NOMO-1 treated with dmso at 0.1 percent for 144 hours (cell line): ENCODE results near the gene ANXA6.

Experiments
- DNase-seq: peaks from one replicate; lab custom pipeline; 2025; ENCODE audit not compliant: unreplicated experiment; lab: John Stamatoyannopoulos, UW

ANXA6 gene

GRCh38 chr5:151084363-151084762 lies 73.2 kb downstream of the ANXA6 start:
- DNase-seq: no peak

- no peak for DNase-seq
Observed at GRCh38 chr5:151083081-151083676, 74.4 kb downstream of the ANXA6 start.

- no peak for DNase-seq
Observed at GRCh38 chr5:151082282-151082902, 75.2 kb downstream of the ANXA6 start.

GRCh38 chr5:151081431-151082281 lies 75.9 kb downstream of the ANXA6 start:
- peak; percentile 52 for DNase-seq

DNA sequence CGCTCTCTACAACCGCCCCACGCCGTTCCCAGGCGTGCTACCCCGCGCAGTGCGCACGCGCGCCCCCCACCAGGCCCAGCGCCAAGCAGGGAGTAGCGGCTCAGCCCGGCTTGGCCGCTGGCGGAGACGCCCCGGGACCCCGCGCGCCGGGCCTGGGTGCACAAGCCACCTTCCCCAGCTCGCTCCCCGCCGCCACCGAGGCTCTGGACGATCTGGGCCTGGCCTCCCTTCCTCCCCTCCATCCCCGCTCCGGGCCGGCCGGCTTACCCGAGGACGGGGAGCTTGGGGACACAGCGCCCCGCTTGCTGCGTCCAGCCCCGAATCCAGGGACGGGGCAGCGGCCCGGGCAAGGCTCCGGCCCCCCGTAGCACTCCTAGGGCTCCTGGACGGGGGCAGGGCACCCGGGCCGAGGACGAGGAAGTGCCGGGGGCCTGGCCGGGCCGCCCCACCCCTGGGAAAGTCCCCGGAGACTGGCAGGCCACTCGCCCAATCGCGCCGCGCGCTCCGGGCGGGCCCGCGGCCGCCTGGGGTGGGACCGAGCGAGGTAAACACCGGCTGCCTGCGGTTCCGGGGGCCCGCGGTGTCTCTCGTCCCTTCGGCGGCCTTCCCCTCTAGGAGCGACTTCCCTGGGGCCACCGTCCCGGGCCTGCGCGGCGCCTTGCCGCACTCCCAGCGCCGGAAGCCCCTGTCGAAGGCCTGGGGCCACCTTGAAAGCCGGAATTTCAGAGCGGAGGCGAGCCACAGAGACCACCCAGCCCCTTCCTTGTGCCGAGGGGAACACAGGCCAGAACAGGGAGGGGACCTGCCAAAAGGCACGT lies 76.8 kb downstream of the ANXA6 start, which contains the start of gene TNIP1:
TSS of gene TNIP1 (minus strand) at position 422 of the 818 bp plus-strand sequence. CDS start 15,939 bp downstream, outside the sequence.
- DNase-seq: peak; percentile 89

DNA sequence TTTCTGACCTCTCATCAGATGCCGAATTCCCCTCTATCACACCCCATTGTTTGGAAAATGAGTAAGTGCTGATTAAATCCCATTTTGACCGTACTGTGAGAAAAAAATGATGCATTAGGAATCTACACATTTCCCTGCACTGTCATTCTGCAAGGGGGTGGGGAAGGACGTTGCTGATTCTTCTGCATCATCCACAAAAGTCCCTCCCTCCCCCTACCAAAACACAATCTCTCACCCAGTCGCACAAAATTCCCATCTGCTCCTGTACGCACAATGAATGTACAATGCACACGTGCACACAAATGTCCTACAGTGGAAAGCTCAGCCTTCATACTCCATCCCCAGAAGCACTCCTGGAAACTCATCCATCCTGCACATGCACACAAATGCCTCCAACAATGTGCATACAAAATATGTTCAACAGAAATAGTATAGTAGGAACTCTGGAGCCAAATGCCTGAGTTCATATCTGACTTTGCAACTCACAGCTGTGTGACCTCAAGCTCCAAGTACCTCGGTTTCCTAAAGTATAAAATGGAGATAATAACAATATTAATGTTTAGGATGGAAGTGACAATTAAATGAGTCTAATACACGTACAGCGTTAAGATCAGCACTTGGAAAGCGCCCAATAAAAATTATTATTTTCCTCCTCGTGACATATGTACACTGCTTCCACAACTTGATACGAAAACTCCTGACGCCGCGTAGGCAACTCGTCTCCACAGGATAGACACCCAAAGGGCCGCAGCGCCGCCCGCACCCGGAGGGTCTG lies 77.6 kb downstream of the ANXA6 start:
- no peak for DNase-seq

DNA sequence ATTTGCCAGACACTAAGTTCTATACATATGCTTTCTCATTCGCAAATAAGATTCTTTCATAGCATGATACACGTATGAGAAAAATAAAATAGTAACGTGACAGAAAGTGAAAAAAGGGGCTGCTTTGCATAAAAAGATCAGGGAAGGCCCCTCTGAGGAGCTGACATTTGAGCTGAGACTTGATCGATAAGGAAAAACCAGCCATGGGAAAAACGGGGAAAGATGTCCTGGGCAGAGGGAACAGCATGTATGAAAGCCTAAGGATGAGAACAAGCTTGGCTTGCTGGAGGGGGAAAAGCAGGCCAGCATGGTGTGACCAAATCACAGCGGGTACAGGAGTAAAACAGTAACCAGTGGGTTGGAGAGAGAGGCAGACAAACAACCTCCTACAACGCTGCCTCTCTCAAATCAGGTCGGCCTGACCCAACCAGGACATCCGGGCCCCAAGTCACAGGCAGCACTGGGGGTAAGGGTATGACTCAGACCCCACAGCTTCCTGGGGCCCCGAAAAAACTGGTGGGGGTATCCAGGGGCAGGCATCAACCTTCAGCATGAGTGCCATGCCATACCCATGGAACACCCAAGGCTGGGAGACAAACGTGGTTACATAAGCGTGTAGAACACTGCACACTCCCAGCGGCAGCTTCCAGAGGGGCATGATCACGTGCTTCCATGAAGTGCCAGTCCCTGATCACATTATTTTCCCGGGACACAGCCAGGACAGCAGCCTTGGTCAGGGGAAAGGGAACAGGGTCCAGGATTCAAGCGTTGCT lies 78.9 kb downstream of the ANXA6 start:
- no peak for DNase-seq

- DNase-seq: no peak
Observed at GRCh38 chr5:151077967-151078366, 79.6 kb downstream of the ANXA6 start.

DNA sequence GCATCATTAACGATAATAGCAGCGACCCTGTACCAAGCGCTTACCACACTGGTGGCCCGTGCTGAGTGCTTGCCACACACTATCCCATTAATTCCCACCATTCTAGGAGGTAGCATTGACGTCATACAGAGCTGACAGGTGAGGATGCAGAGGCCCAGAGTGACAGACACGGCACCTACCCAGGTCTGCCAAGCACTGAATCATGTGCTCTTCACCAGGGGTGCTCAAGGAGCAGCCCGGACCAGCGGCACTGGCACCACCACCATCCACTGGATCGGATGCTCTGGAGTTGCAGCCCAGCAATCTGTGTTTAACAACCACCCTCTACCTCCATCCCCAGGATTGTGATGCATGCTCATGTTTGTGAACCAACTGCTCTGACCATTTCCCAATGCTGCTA lies 80.2 kb downstream of the ANXA6 start:
- no peak for DNase-seq

- DNase-seq: no peak
Observed at GRCh38 chr5:151076616-151077015, 81.0 kb downstream of the ANXA6 start.

DNA sequence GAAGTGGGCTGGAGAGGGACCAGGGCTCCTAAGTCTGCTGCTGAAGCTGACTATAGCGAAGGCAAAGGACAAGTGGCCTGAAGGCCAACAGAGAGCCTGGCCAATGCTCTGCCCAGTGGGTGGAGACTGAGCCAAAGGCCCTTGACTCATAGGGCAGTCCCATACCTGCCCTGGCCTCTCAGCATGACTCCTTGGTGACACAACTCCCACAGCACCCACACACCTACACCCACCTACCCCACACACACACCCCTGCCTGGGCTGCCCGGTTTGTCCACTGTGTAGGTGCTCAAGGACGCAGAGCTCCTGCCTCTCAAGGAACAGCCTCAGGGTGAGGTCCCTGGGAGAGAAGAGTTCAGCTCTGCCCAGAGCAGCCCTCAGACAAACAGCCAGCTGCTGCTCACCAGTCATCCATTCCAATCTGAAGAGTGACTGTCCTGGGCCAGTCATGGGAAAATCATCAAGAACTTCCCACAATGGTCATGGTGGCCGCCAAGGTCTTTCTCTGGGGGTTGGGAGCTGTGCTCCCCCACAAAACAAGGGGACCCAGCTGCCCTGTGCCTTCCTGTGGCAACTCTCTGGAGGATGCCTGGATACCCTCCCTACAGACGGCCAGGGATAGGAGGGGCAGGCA lies 81.8 kb downstream of the ANXA6 start:
- no peak for DNase-seq

- DNase-seq: no peak
Observed at GRCh38 chr5:151074557-151074956, 83.0 kb downstream of the ANXA6 start.

- no peak for DNase-seq
Observed at GRCh38 chr5:151073280-151073679, 84.3 kb downstream of the ANXA6 start.

DNA sequence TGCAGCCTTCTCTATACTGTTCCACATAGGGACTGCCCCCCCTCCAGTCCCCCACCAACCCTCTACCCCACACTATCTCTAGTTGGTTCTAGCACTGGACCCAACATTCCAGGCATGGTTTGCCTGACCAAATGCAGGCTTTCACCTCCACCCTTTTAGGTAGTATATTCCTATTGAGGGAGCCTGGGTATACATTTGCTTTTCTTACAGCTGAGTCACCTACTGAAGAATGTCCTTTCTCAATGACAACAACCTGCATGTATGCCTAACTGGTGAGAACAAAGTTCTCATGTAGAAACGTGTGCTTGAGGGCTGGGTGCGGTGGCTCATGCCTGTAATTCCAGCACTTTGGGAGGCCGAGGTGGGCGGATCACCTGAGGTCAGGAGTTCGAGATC lies 85.0 kb downstream of the ANXA6 start:
- DNase-seq: no peak

GRCh38 chr5:151071848-151072629 lies 85.5 kb downstream of the ANXA6 start:
- DNase-seq: no peak

GRCh38 chr5:151071021-151071420 lies 86.6 kb downstream of the ANXA6 start:
- DNase-seq: no peak

- DNase-seq: no peak
Observed at GRCh38 chr5:151070449-151070848, 87.1 kb downstream of the ANXA6 start.

- no peak for DNase-seq
Observed at GRCh38 chr5:151068433-151069197, 89.0 kb downstream of the ANXA6 start.
